HCT116 (cell line): ENCODE results near the gene ARID4A. TPM values are rescaled to one million over a fixed set of nuclear protein-coding genes. Genes with fewer than 3 reads are reported as not detected.

Experiments
- ATAC-seq: fragments of 200-7000 bp; cut with Tn5 transposase; 2 replicates; pipeline ENCODE4 v1.9.1; 2020; ENCODE audit warnings: mild to moderate bottlenecking, moderate library complexity
- BruUV-seq: library from RNA; stranded (reverse); fragments of 400-500 nt; replicated peaks from 2 replicates; lab custom pipeline; 2021; lab: Mats Ljungman, UMichigan
- CTCF ChIA-PET: fragments of 300-600 bp; sonication (Branson Sonifier 250); formaldehyde crosslinking; loops from one replicate; lab custom pipeline; 2021; ENCODE audit warnings: antibody characterized with exemption; lab: Charles Lee
- POLR2A ChIA-PET: fragments of 300-600, 350-600 bp; sonication (Branson Sonifier 250); formaldehyde crosslinking; loops from one replicate; lab custom pipeline; 2021; ENCODE audit warnings: antibody characterized with exemption; lab: Charles Lee
- RAD21 ChIA-PET, 2 experiments: fragments of 300-600 bp; sonication (Branson Sonifier 250); formaldehyde crosslinking; loops; one replicate each; lab custom pipeline; 2023; ENCODE audit warnings: low total read pairs in 2 of 2; ENCODE audit not compliant: uncharacterized antibody in 2 of 2, unreplicated experiment in 2 of 2, low non-redundant PET in 1 of 2; lab: Charles Lee
- DNase-seq: peaks from one replicate; pipeline ENCODE4 v3.0.0-alpha.2; 2010; ENCODE audit warnings: low read depth, low spot score
- H2AFZ ChIP-seq: fragments of 200-600 bp; shearing (Covaris generic), sonication (generic); 2 replicates; pipeline ENCODE4 v1.6.1; 2017; ENCODE audit warnings: low read depth, mixed run types, mixed read lengths, antibody characterized with exemption, low read length; ENCODE audit not compliant: poor library complexity, severe bottlenecking
- H3K27ac ChIP-seq: 2 replicates; pipeline ENCODE4 v1.5.1; 2012; ENCODE audit warnings: low read depth, low read length
- H3K27me3 ChIP-seq: fragments of 200-600 bp; sonication (generic); 2 replicates; pipeline ENCODE4 v1.6.1; 2016; ENCODE audit warnings: mixed run types, low read length, mixed read lengths; ENCODE audit not compliant: insufficient read depth
- H3K36me3 ChIP-seq, 2 experiments: fragments of 200-500 bp in 1 of 2; fragments of 200-600 bp in 1 of 2; sonication (Bioruptor generic) in 1 of 2; sonication (generic) in 1 of 2; 2 replicates each; pipeline versions ENCODE4 v1.5.1 to v1.6.1; 2014 to 2016; ENCODE audit warnings: low read length in 2 of 2, inconsistent platforms in 1 of 2, mixed read lengths in 1 of 2, mixed run types in 1 of 2; ENCODE audit not compliant: insufficient read depth in 2 of 2, control insufficient read depth in 1 of 2
- H3K4me1 ChIP-seq, 2 experiments: fragments of 200-600 bp in 1 of 2; sonication (generic) in 1 of 2; 2 replicates each; pipeline versions ENCODE4 v1.5.1 to v1.6.1; 2012 to 2017; ENCODE audit warnings: low read length in 2 of 2, inconsistent platforms in 1 of 2, mild to moderate bottlenecking in 1 of 2, mixed read lengths in 1 of 2, mixed run types in 1 of 2, moderate library complexity in 1 of 2; ENCODE audit not compliant: insufficient read depth in 2 of 2, control insufficient read depth in 1 of 2
- H3K4me2 ChIP-seq: fragments of 200-600 bp; sonication (generic); 2 replicates; pipeline ENCODE4 v1.6.1; 2017; ENCODE audit warnings: mixed run types, low read length, mixed read lengths
- H3K4me3 ChIP-seq, 2 experiments: fragments of 200-600 bp in 1 of 2; sonication (generic) in 1 of 2; replicated peaks in 1 of 2; 2 replicates each; pipeline ENCODE4 v1.5.1; 2011 to 2016; ENCODE audit warnings: low read length in 2 of 2, control low read depth in 1 of 2, low read depth in 1 of 2, mild to moderate bottlenecking in 1 of 2, mixed read lengths in 1 of 2, mixed run types in 1 of 2
- H3K79me2 ChIP-seq: fragments of 200-600 bp; sonication (generic); 2 replicates; pipeline ENCODE4 v1.6.1; 2017; ENCODE audit warnings: mild to moderate bottlenecking, mixed run types, low read length, moderate library complexity, mixed read lengths; ENCODE audit not compliant: insufficient read depth
- H3K9ac ChIP-seq: fragments of 200-600 bp; sonication (generic); 2 replicates; pipeline ENCODE4 v1.6.1; 2016; ENCODE audit warnings: low read length, mixed read lengths
- H3K9me2 ChIP-seq: fragments of 200-600 bp; sonication (generic), shearing (Covaris generic); 2 replicates; pipeline ENCODE4 v1.6.1; 2017; ENCODE audit warnings: mixed run types, mild to moderate bottlenecking, moderate library complexity; ENCODE audit not compliant: insufficient read depth
- H3K9me3 ChIP-seq, 2 experiments: fragments of 200-500 bp in 1 of 2; fragments of 200-600 bp in 1 of 2; sonication (Bioruptor generic) in 1 of 2; sonication (generic) in 1 of 2; 2 replicates each; pipeline ENCODE4 v1.6.1; 2014 to 2017; ENCODE audit warnings: low read length in 2 of 2, mixed read lengths in 2 of 2, inconsistent platforms in 1 of 2, low read depth in 1 of 2, mild to moderate bottlenecking in 1 of 2, mixed run types in 1 of 2, moderate library complexity in 1 of 2; ENCODE audit not compliant: control insufficient read depth in 1 of 2, insufficient read depth in 1 of 2
- H4K20me1 ChIP-seq: fragments of 200-600 bp; sonication (generic), shearing (Covaris generic); 2 replicates; pipeline ENCODE4 v1.6.1; 2017; ENCODE audit warnings: mixed run types, mild to moderate bottlenecking, moderate library complexity; ENCODE audit not compliant: insufficient read depth
- CEBPB ChIP-seq: IDR thresholded peaks from 2 replicates; pipeline ENCODE4 v1.6.1; 2012; ENCODE audit warnings: low read depth
- ELF1 ChIP-seq: IDR thresholded peaks from 2 replicates; pipeline ENCODE4 v1.6.1; 2012; ENCODE audit warnings: low read depth, borderline replicate concordance
- EZH2 ChIP-seq: fragments of 200-600 bp; sonication (generic); IDR thresholded peaks from 2 replicates; pipeline ENCODE4 v1.6.1; 2017; ENCODE audit warnings: antibody characterized with exemption, mixed run types
- POLR2A ChIP-seq: IDR thresholded peaks from 2 replicates; pipeline ENCODE4 v1.7.0; 2011; ENCODE audit warnings: borderline replicate concordance; ENCODE audit not compliant: insufficient read depth, insufficient read length; ENCODE audit errors: extremely low read depth
- REST ChIP-seq: IDR thresholded peaks from 2 replicates; pipeline ENCODE4 v1.6.1; 2012; ENCODE audit warnings: low read depth
- SIN3A ChIP-seq: IDR thresholded peaks from 2 replicates; pipeline ENCODE4 v1.6.1; 2012; ENCODE audit warnings: low read depth
- TCF7L2 ChIP-seq: IDR thresholded peaks from 2 replicates; pipeline ENCODE4 v1.7.0; 2011; ENCODE audit warnings: borderline replicate concordance, inconsistent platforms; ENCODE audit not compliant: insufficient read depth, insufficient read length; ENCODE audit errors: extremely low read depth
- intact Hi-C: fragments of 100-400 bp; cut with micrococcal nuclease; formaldehyde crosslinking; loops from 2 replicates; pipeline ENCODE4 v1.10.0; 2022
- total RNA-seq: library from RNA; stranded (reverse); gene quantifications from one replicate; pipeline ENCODE4 v1.2.1, GENCODE V29; 2021; ENCODE audit not compliant: unreplicated experiment

ARID4A gene
- total RNA-seq, 1 experiment from 2014 or later, result 13.9 TPM

- no peak for TF ChIP-seq POLR2A
- no peak for TF ChIP-seq REST
- no peak for TF ChIP-seq ELF1
- no peak for TF ChIP-seq EZH2
- TF ChIP-seq CEBPB, result no peak
- TF ChIP-seq SIN3A, result no peak
- TF ChIP-seq TCF7L2, result no peak
- no peak for ATAC-seq
- H3K36me3 ChIP-seq, result no peaks in the 10 kb centered on the region; a peak in 2 of 4 replicates
- no peak overlapping the region for H2AFZ ChIP-seq
- H4K20me1 ChIP-seq, result no peaks in the 10 kb centered on the region
- no TSS peak for BruUV-seq
- no peak overlapping the region for H3K9ac ChIP-seq
- H3K4me3 ChIP-seq, result no peak overlapping the region
- no peaks in the 10 kb centered on the region for H3K27me3 ChIP-seq
- H3K9me2 ChIP-seq, result no peaks in the 10 kb centered on the region
- ChIA-PET CTCF (no interaction called here), POLR2A (no interaction called here), RAD21 (no interaction called here)
- DNase-seq, result no peak
- no peaks in the 10 kb centered on the region for H3K4me1 ChIP-seq
- H3K79me2 ChIP-seq, result no peaks in the 10 kb centered on the region
- no peak overlapping the region for H3K27ac ChIP-seq
- intact Hi-C loops, result no loop called here
- no peak overlapping the region for H3K4me2 ChIP-seq
- H3K9me3 ChIP-seq, result no peaks in the 10 kb centered on the region
Measured at GRCh38 chr14:58309086-58309485, 10.7 kb downstream of the ARID4A start.

GRCh38 chr14:58313699-58314098 is 15.3 kb downstream of the ARID4A start:
- H3K9ac ChIP-seq, result no peak overlapping the region
- TF ChIP-seq REST, result no peak
- ATAC-seq (no peak), DNase-seq (no peak)
- BruUV-seq, result no TSS peak
- no peaks in the 10 kb centered on the region for H3K79me2 ChIP-seq
- ChIA-PET RAD21 (no interaction called here), POLR2A (no interaction called here), CTCF (interaction anchor here (1.2 kb wide), 1 partner anchor 16 kb away, joined by 3 read pairs; the partner anchor contains the start of gene ARID4A)
- no peaks in the 10 kb centered on the region for H3K9me3 ChIP-seq
- no peaks in the 10 kb centered on the region for H3K9me2 ChIP-seq
- H3K4me1 ChIP-seq, result no peaks in the 10 kb centered on the region
- intact Hi-C loops, result no loop called here
- H3K36me3 ChIP-seq, result no peaks in the 10 kb centered on the region; a peak in 1 of 4 replicates
- H4K20me1 ChIP-seq, result no peaks in the 10 kb centered on the region
- H3K4me3 ChIP-seq, result no peak overlapping the region
- no peak overlapping the region for H3K4me2 ChIP-seq
- H2AFZ ChIP-seq, result no peak overlapping the region
- no peak overlapping the region for H3K27ac ChIP-seq
- H3K27me3 ChIP-seq, result no peaks in the 10 kb centered on the region
